Fibroblast of lung (primary cell): ENCODE results near the gene OTUB2.

ENCODE experiments used
- CTCF ChIP-seq, 2 donors: IDR thresholded peaks in 1 of 2; conservative IDR thresholded peaks in 1 of 2; 1 replicate in 1 of 2; 2 replicates in 1 of 2; pipeline ENCODE4 v1.5.1; 2011 to 2012; ENCODE audit warnings: low read length in 2 of 2, control low read depth in 1 of 2, inconsistent platforms in 1 of 2, low read depth in 1 of 2, mild to moderate bottlenecking in 1 of 2
- EZH2 ChIP-seq: IDR thresholded peaks from 2 replicates; pipeline ENCODE4 v1.5.1; 2012; ENCODE audit warnings: low read length, control low read depth, mild to moderate bottlenecking; ENCODE audit errors: missing control alignments

GRCh38 chr14:94047581-94047980, 21.4 kb downstream of the OTUB2 start:
- TF ChIP-seq CTCF (conservative IDR thresholded peaks at IDR 0.05 in 1 of 2, IDR thresholded peaks at IDR 0.05 in 1 of 2; ENCODE audit: low read depth in 1 of 2, low read length in 2 of 2) (no peak), EZH2 (no peak)
